HG03135 (cell line): ENCODE measurements around the gene SMIM1.
"Not testable (repeated sequence)": the region's sequence is repeated elsewhere in the genome, so short reads cannot be mapped to it uniquely, and the experiment has no call there.

Source experiments
- ATAC-seq: cut with Tn5 transposase; IDR thresholded peaks from one replicate; pipeline ENCODE4 v1.9.1; 2021; ENCODE audit warnings: mild to moderate bottlenecking, moderate library complexity; ENCODE audit not compliant: unreplicated experiment

SMIM1 gene

DNA sequence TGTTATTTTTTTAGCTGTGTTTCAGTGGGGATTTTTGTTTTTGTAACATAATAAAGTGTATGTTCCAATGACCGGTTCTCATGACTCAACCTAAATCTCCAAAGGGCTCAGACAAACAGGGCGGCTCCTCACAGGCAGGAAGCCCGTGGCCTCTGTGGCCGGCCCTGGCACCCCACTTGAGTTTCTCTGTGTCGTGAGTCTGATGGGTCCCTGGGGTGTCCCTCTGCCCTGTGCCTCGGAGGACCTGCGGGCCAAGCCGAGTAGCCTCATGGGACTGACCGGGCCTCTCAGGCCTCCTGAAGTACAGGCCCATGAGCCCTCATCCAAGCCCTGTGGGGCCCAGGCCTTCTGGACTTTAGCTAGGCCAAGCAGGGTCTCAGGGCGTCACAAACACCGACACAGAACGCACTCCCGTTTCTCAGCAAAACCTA, 36.4 kb upstream of the SMIM1 start:
- ATAC-seq: no peak

- no peak for ATAC-seq
Measured at GRCh38 chr1:3736708-3737107, 35.8 kb upstream of the SMIM1 start.

GRCh38 chr1:3738943-3739342, 33.6 kb upstream of the SMIM1 start:
- ATAC-seq: no peak

GRCh38 chr1:3740042-3740441, 32.5 kb upstream of the SMIM1 start:
- no peak for ATAC-seq

- ATAC-seq: no peak
Measured at GRCh38 chr1:3740752-3741151, 31.8 kb upstream of the SMIM1 start.

DNA sequence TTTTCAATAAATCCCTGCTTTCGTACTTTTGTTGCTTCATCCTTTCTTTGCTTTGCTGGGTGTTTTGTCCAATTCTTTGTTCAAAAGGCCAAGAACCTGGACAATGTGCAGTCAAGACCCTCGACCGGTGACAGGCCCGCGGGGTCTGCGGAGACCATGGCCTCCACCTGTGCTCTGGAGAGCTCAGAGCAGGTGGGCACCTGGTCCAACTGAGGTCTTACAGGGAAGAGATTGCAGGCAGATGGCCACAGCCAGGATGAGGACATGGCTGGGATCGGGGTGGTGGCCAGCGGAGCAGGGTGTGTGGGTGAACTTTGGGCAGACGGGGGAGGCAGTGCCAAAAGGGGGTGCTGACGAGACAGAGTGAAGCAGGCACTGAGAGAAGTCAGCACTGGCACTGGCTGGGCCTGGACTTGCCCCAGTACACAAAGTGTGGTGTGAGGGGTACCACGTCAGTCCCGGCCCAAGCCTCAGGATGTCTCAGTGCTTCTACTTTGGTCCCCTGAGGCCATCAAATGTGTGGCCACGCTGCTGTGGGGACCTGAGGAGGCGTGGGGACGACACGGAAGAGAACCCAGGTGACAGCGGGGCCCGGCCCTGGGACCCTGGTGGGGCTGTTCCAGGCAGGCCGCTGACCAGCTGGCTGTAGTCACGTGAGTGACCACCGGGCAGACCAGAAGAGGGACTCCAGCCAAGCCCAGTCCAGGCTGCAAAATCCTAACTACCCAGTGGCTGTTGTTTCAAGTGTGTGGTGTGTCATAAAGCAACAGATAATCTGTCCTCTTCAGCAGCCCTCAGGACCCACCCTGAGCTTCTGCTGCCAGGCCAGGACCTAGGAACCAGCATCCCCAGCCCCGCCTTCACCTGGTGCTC, 30.7 kb upstream of the SMIM1 start:
- ATAC-seq: no peak

GRCh38 chr1:3742439-3743298, 29.9 kb upstream of the SMIM1 start:
- no peak for ATAC-seq

GRCh38 chr1:3743421-3743820, 29.1 kb upstream of the SMIM1 start:
- no peak for ATAC-seq

GRCh38 chr1:3743826-3744225, 28.7 kb upstream of the SMIM1 start:
- ATAC-seq: no peak

GRCh38 chr1:3744646-3745045, 27.9 kb upstream of the SMIM1 start:
- no peak for ATAC-seq

- no peak for ATAC-seq
Measured at GRCh38 chr1:3745071-3745470, 27.5 kb upstream of the SMIM1 start.

DNA sequence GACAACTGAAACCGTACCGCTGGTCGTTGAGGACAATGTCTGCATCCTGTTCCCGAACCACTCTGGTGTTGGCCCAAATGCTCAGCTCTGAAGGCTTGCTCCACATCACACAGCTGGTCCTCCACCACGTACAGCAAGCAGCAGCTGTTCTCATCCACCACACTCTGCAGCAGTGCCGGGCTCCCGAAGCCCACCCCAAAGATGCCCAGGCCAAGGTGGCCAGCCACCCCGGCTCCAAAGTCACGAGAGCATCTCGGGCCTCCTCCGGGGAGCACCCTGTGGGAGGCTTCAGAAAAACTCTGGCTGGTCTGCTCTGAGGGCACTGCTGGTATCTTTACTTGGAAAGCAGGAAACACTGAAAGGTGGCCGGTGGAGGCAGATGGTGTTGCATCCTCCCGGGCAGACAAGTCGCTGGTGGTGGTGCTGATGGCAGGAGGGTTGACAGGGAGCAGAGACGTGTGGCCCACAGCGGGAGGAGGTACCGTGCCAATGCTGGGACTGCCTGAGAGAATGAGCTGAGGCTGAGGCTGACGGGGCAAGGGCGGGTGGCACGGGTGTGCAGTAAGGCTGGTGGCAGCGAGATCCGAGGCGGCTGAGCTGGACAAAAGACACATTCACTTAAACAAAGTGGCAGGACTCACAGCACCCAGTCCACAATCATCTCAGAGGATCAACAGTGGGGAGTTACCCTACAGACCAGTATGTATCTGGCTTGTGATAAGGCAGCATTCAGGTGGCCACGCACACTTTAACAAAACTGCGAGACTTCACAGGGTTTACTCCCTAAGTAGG, 26.8 kb upstream of the SMIM1 start:
- ATAC-seq: no peak

DNA sequence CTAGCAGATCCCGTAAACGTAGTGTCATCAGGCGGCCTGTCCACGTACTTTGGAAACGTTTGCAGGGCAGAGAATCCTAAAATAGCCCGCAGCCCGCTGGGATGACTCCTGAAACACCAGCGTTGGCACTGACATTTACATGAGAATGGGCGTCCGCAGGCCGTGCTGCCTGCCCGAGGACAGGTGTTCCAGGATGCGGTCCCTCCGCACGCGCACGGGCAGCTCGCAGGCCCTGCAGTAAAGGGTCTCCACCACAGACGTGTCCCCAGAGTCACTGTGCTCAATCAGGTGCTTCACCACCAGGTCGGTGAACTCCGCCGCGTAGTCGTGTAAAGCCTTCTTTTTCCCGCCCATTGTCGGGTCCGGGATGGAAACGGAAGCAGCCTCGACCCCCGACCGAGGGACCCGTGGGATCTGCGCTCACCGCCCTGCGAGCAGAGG, 26.1 kb upstream of the SMIM1 start:
- ATAC-seq: peak; percentile 17

DNA sequence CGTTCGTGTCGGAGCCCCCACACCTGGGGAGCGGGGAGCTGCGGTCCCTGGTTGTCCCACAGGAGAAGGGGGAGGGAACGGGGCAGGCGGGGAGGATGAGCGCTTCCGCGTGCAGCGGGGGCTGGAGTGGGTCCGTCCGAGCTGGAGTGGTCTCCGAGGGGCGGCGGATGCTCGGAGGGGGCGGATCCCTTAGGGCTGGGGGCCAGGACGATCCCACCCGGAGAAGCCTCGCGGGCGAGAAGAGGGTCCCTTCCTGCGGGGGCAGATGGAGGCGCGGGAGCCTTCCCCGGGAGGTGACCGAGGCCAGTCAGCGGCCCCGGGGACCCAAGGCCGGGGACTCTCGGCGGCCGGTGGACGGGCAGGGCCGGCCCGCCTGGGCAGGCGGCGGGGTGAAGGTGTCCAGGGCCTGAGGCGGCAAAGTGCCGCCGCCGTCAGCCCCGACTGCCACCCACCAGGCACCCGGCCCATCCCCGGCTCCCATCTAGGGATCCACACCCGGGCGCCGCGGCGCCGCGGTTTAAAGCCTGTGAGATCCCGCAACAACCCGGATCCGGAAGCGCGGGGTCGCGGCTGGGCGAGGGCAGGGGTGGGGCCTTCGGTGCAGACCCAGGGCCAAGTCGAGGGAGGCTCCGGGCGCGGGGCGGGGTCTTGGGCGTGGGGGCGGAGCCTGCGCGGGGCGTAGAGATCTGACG, 25.6 kb upstream of the SMIM1 start:
- ATAC-seq: peak; percentile 76

GRCh38 chr1:3747522-3747848, 25.1 kb upstream of the SMIM1 start:
- no peak for ATAC-seq

GRCh38 chr1:3747903-3748302, 24.6 kb upstream of the SMIM1 start:
- ATAC-seq: no peak

DNA sequence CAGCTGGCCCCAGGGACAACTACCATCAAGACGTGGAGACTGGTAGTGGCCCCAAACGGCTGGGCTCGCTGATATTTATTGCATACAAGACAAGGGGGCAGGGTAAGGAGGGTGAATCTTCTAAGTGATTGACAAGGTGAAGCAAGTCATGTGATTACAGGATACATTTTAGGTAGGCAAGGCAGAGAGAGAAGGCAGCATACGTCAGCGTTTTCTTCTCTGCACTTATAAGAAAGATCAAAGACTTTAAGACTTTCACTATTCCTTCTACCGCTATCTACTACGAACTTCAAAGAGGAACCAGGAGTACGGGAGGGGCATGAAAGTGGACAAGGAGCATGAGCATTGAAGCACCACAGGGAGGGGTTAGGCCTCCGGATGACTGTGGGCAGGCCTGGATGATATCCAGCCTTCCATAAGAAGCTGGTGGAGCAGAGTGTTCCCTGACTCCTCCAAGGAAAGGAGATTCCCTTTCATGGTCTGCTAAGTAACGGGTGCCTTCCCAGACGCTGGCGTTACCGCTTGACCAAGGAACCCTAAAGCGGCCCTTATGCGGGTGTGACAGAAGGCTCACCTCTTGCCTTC, 24.1 kb upstream of the SMIM1 start:
- not testable (repeated sequence) for ATAC-seq

DNA sequence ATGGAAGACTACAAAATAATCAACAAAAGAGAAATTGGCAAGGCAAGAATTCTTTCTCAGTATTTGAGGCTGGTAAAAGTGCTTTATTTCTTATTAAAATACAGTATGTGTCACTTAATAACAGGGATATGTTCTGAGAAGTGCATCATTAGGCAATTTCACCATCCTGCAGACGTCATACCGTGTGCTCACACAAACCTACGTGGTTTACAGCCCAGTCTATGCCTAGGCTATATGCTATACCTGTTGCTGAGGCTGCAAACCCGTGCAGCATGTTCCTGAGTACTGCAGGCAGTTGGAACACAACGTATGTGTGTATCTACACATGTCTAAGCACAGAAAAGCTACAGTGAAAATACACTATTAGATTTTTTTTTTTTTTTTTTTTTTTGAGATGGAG, 23.0 kb upstream of the SMIM1 start:
- ATAC-seq: no peak

GRCh38 chr1:3750741-3751140, 21.8 kb upstream of the SMIM1 start:
- no peak for ATAC-seq

DNA sequence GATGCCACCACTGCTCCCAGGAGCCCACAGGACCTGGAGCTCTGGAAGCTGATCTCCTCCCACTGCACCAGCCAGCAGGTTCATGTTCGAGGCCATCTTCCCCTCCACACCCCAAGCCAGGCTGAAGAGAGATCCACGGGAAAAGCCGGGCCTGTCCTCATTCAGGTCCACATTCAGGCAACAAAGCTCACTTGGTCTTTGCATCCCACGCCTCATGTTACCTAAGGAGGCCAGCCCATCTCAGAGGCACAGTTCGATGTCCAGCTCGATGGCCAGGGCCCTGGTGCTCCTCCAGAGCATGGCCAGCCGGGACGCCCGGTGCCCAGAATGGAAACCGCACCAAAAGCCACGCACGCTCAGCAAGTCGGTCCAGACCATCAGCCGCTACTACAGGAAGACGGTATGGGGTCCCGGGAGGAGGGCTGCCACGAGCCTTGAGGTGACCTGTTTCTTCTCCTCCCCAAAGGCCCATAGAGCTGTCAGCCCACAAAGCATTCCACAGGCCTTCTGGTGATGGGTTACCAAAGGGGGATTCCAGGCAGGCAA, 20.1 kb upstream of the SMIM1 start, which contains the start of gene CCDC27:
CCDC27 (plus strand) TSS at position 51 of the 546 bp plus-strand sequence; CDS start at position 83, 32 bp downstream.
- no peak for ATAC-seq
